ENCODE measurements around the gene MMP7.

MMP7 gene

DNA sequence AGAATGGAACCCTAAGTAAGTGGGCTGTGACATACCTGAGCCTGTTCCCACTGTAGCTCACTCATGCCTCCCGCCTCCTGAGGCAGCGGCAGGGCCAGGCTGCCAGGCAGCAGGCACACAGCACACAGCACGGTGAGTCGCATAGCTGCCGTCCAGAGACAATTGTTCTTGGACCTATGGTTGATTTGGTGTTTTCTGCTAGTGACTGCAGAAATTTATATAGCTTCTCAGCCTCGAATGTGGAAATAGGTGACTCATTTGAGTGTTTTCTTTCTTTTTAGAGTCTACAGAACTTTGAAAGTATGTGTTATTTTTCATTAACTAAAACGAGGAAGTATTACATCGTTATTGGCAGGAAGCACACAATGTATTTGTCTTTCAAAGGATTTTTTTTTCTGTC, at the start of gene MMP7:
MMP7 (minus strand) TSS at position 190 of the 400 bp plus-strand sequence; CDS start at position 143, 47 bp downstream.
- no peak for DNase-seq (ENCODE audit: low spot score)

DNA sequence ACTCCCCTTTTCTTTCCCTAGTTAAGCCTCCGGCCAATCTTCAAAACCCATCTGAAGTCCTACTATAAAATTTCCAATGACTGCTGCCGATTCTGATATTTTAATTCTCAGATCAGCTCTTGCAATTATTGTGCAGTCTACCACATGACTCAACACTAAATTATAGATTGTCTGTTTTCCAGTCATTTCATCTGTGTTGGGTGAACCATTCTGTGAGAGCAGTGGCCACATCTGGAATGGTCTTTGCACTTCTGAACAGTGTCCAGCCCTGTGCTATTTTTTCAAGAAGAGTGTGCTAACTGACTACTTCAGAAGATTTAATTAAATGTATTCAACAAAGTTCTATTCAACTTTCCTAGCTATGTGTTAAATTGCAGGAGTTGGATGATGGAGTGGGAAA, 47.2 kb upstream of the MMP7 start:
- DNase-seq (ENCODE audit: low spot score): no peak

DNA sequence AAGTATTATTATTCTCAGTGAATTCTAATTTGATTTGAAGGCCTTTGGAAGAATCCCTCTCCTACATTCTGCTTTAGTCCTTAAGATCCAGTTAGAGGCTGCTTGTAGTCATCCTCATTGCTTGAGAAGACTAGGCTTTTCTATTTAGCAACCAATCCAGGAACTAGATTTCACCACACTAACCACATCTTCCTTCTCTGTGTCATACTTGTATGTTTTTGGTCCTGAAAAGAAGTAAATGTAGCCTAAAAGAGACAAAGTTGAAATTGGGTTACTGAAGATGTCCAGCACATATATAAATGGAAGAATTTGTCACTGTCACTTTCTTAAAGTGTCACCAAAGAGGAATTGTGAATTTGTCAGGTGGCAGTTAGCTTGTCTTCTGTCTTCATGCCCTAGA, 46.6 kb upstream of the MMP7 start:
- DNase-seq (ENCODE audit: low spot score): peak; percentile 27

DNA sequence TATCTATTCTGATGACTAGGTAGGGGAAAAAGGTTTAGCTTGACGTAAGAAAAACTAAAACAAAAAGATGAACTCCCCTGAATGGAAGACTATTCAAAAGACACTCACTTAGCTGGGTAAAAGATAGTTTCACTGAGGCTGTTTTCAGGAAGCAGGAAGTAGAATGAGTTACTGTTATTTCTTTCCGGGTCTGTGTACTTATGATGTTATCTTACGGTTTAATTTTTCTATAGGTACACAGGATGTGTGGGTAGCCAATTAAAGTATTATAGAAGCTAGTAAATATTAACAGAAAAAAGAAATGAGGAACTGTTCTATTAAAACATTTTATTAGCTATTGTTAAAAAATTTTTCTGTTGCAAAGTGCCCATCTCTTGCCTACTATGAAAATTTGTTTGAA, 45.8 kb upstream of the MMP7 start:
- DNase-seq (ENCODE audit: low spot score): no peak

DNA sequence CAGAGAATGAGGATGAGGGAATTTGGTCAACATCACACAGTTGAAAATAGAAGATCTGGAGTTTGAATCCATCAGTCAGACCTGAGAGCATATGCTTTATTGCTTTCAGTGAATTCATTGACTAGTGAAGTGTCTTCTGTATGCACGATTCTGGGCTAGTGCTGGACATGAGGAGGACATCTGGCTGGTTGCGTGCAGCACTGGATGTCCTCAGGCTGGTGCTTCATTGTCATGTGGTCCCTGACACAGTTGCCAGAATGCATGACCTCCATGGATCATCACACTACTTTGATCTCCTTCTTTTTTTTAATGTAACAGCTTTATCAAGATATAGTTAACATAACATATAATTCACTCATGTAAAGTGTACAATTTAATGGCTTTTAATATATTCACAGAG, 44.5 kb upstream of the MMP7 start:
- no peak for DNase-seq (ENCODE audit: low spot score)

DNA sequence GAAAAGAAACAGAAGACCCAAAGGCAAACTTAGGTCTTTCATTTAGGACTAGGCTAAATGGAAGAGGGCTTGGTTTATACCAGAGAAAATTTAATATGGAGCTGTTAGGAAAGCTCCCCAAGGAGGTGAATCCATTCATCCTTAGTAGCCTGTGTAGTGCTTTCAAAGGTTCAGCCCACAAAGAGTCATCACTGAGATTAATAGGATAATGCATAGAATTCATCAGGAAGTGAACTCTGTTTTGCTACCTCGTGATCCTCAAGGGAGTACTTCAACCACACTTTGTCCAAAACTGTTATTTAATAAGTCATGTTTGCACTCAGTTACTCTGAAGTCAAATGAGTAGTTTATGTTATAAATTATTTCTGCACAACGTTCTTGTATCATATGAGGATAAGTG, 43.3 kb upstream of the MMP7 start:
- DNase-seq (ENCODE audit: low spot score): no peak

DNA sequence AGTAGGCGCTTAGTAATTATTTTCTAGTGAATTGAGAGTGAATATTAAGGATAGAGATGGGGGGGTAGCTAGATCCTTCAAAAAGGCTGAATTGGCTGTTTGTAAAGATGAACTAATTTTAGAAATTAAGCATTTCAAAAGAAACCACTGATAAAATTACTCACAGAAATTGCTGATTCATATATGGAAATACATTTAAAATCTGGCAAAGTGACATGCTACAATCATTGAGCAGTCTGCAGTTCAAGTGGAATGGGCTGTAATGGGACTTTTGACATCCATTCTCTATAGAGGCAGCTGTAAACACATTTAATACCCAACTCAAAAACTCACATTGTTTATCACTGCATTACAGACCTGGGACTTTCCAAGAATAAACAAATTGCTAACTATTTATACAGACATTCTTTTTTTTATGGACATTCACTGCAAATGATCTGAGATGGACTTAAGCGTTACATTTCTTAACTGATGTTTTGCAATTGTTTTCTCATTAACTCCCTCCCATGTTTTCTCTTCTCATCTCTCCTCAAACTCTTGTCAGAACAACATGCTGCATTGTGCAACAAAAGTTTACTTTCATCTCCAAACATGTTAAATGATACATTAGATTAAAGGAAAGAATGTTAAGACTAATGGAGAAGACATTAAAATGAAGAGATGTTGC, 42.1 kb upstream of the MMP7 start:
- no peak for DNase-seq (ENCODE audit: low spot score)

- no peak for DNase-seq (ENCODE audit: low spot score)
These were observed 38.3 kb upstream of the MMP7 start for GRCh38 chr11:102568851-102569250.

DNA sequence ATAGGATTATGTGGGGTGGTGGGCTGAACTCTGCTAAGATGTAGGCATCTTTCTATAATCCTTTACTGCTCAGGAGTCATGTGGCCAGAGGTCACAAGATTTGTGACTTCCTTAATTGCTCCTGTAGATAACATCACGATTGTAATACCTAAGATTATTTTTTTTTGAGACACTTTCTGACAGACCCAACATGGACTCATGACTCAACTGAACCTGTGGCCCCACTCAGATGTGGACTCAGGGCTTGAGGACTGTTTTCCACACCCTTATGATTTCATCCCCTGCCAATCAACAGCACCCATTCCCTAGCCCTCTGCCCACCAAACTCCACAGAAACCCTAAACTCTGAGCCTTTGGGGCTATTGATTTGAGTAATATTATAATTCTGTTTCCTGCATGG, 35.6 kb upstream of the MMP7 start:
- no peak for DNase-seq (ENCODE audit: low spot score)

- peak; percentile 37 for DNase-seq (ENCODE audit: low spot score)
These were observed 33.6 kb upstream of the MMP7 start for GRCh38 chr11:102564110-102564509.

DNA sequence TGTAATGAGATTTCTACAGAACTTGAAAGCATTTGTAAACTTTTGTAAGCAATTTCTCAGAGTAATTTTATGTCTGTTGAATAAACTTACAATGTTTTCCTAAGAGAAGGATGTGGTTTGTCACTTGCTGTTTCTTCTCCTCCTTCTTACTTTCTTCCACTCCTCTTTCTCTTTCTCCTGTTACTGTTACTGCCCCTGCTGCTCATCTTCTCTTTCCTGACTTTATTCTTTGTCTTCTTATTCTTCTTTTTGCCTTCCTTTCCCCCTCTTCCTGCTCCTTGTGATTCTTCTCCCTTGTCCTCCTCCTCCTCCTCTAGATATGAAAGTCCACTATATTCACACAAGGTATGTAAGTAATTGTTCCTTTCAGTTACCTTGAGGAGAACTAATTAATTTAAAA, 31.1 kb upstream of the MMP7 start:
- no peak for DNase-seq (ENCODE audit: low spot score)

DNA sequence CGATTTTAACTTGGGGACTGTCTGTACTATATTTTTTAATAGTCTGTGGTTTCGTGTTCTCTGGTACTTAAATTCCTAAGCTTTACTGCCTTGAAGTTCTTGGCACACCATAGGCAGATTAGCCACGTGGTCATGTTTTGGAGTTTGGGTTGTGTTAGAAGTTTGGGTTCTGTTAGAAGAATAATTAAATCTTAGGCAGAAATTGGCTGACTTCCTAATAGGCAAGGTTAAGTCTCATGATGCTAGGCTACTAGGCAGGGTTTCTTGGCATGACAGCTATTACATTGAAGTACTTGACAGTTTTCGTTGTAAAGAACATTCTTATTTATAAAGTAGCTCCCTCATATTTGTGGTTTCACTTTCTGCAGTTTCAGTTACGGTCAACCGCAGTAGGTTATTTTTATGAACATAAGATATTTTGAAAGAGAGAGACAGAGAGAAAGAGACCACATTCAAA, 30.0 kb upstream of the MMP7 start:
- DNase-seq (ENCODE audit: low spot score): peak; percentile 42

DNA sequence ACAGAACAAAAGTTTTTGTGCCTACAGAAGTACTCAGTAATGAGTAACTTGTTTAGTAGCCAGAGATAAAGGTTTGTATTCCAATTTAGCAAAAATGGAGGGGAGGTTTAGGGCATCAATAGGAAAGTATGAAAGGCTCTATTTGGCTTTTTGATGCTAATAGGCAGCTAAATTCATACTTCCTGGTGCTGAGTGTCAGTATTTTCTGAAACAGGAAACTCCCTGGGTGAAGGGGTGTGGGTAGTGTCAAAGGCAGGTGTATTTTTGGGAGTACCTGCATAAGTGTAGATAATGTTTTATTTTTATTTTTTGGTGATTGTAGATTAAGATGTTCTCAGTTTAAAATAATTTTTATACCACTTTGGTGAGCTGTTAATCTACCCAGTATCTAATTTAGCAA, 29.3 kb upstream of the MMP7 start:
- DNase-seq (ENCODE audit: low spot score): peak; percentile 36

DNA sequence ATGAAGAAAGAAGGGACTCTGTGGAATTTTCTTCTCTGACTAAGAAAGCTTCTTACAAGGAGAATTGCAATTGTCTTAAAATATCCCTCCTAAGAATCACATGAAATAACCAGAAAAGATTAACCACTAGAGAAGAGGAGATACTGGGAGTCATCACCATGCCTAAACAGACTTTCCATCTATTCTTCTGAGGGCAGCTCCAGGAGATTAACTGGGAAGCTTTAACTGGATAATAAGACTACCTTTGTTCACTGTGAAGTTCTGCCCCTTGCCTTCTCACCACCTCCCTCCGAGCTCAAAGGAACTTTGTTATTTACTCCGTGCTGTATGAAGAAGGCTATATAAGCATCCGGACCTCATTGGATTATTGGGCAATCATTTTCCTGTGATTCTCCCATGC, 24.5 kb upstream of the MMP7 start:
- no peak for DNase-seq (ENCODE audit: low spot score)

DNA sequence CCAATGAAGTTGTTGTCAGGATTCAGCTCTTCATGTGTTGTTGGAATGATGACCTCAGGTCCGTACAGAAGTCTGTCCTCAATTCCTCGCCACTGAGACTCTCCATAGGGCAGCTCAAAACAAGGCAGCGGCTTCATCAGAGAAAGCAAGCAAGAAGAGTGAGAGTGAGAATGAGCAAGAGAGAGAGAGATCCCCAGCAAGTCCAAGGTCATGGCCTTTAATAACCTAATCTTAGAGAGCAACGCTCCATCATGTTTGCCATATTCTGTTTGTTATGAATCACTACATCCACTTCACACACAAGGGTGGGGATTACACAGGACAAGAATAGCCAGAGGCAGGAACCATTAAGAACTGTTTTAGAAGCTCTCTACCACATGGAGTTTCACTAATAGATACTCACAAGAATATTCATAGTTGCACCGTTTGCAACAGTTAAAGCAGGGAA, 23.3 kb upstream of the MMP7 start:
- no peak for DNase-seq (ENCODE audit: low spot score)

DNA sequence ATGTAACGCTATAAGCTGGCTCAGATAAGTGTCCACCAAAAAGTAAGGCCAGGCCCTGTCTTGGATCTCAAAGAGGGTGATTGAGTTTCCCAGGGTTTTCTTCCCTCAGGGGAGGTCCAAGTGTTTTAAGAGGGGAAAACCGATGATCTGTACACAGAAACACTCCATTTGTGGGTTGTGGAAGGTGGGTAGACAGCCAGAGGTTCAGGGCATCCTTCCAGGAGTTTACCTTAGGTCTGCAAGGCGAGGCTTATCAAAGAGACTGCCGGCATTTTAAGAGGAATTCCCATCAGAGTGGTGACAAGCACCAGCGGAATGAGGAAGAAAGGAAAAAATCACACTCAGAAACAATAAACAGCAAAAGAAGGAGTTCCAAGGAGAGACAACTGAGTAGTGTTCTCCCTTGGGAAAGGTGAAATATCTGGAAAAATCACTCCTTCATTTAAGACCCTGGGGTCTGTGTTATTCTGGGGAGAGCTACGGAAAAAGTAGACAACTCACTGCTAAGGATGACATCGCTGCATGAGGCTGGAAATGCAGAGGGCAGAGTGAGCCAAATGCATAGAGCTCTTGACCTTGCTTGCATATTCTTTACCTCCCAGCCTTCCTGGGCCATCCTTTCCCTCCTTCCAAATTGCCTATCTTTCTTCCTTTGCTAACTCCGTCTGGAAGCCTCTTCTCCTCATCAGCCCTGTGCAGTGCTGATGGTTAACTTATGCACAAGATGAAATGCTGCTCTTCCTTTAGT, 22.1 kb upstream of the MMP7 start:
- DNase-seq (ENCODE audit: low spot score): no peak

GRCh38 chr11:102552020-102552419, 21.5 kb upstream of the MMP7 start:
- DNase-seq (ENCODE audit: low spot score): no peak

- no peak for DNase-seq (ENCODE audit: low spot score)
These were observed 20.7 kb upstream of the MMP7 start for GRCh38 chr11:102551169-102551781.

DNA sequence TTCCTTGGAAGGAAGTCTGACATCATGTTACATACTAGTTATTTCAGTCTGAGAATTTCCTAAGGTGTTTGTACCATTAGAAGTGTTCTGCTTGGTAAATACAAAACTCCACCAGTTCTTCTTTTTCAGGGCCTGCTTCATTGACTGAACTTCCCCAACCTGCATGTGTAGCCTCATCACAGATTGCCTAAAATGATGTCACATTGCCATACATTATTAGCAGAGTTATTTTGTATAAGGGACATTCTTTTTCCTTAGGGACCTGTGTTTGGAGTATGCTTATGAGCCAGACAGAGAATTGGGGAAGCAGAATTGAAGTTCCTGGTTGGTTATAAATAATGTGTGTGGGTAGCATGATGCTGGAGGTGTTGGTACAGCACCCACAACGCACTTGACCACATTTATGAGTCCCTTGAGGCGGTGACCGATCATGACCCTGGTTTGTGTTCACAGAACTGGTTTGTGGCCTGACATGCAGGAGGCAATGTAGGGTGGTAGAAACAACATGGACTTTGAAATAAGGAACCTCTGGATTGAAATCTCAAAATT, 16.4 kb upstream of the MMP7 start:
- DNase-seq (ENCODE audit: low spot score): no peak

DNA sequence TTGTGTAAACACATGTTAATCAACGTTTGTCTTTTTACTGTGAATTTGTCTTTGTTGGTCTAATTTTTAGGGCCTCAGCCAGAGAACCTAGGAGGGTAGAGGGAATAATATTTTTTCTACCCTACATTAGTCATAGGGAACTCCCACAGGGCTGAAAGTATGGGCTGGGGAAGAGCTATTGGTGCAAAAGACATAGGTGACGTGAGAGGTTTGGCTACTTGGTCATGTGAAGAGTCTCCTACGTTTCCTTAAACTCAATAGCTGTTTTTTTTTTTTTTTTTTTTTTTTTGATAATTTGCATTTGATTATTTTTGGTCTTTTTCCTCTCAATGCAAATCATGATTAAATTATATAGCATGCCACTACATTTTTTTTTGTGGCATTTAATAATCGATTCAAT, 15.9 kb upstream of the MMP7 start:
- DNase-seq (ENCODE audit: low spot score): no peak

DNA sequence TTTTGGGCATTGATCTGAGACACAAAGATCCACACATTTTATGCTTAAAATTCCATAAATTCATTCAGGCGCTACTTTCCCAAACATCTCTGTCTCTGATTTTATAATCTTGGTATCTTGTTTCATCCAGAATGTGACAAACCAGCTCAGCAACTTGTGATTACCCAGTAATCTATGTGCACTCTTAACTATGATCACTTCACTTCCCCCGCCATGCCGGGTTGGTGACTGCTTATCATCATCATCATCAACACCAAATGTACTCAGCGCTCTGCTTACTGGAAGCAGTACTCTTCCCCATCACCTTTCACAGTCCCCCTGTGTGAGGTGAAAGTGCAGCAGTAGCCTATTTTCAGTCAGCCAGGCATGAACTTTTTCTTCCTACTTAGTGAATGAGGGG, 15.2 kb upstream of the MMP7 start:
- DNase-seq (ENCODE audit: low spot score): no peak

DNA sequence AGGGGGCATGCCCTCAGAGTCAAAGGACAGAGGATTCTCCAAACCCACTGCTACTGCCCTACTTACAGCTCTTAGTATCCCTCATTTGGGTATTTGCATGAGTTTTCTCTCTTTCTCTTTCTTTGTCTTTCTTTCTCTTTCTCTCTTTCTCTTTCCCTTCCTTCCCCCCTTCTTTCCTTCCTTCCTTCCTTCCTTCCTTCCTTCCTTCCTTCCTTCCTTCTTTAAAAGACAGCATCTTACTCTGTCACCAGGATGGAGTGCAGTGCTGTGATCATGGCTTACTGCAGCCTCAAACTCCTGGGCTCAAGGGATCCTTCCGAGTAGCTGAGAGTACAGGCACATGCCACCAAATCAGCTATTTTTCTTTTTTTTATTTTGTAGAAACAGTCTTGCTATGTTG, 14.0 kb upstream of the MMP7 start:
- DNase-seq (ENCODE audit: low spot score): no peak

- DNase-seq (ENCODE audit: low spot score): no peak
These were observed 9.0 kb upstream of the MMP7 start for GRCh38 chr11:102539567-102539966.
